COLO829 (cell line): Measurements from ENCODE around the gene CCT2.
A peak's percentile ranks its signal among the peaks of the same experiment; 100 is the strongest.

ENCODE experiments used
- DNase-seq: peaks from one replicate; pipeline ENCODE4 v3.0.0; 2012; ENCODE audit warnings: low spot score

The CCT2 gene

GRCh38 chr12:69585189-69586062, at the start of gene CCT2:
Gene CCT2, plus strand, starts transcription at chr12:69585459. Its CDS starts 63 bp downstream, at chr12:69585522.
- DNase-seq, result peak; percentile 93

GRCh38 chr12:69540987-69541386, 44.3 kb upstream of the CCT2 start:
- no peak for DNase-seq

- DNase-seq, result no peak
These were observed 41.2 kb upstream of the CCT2 start for GRCh38 chr12:69544087-69544486.

GRCh38 chr12:69545081-69545480, 40.2 kb upstream of the CCT2 start:
- no peak for DNase-seq

- DNase-seq, result no peak
These were observed 38.4 kb upstream of the CCT2 start for GRCh38 chr12:69546693-69547438.

- no peak for DNase-seq
These were observed 36.6 kb upstream of the CCT2 start for GRCh38 chr12:69548687-69549086.

GRCh38 chr12:69550569-69551350, 34.5 kb upstream of the CCT2 start:
- no peak for DNase-seq

GRCh38 chr12:69553628-69554248, 31.5 kb upstream of the CCT2 start:
- DNase-seq, result peak; percentile 42

- DNase-seq, result peak; percentile 51
These were observed 29.8 kb upstream of the CCT2 start for GRCh38 chr12:69555461-69555860.

- DNase-seq, result no peak
These were observed 28.9 kb upstream of the CCT2 start for GRCh38 chr12:69556383-69556782.

- no peak for DNase-seq
These were observed 22.0 kb upstream of the CCT2 start for GRCh38 chr12:69563166-69563762.

GRCh38 chr12:69566603-69567002, 18.7 kb upstream of the CCT2 start:
- no peak for DNase-seq

- no peak for DNase-seq
These were observed 16.0 kb upstream of the CCT2 start for GRCh38 chr12:69569236-69569635.

- no peak for DNase-seq
These were observed 15.2 kb upstream of the CCT2 start for GRCh38 chr12:69570000-69570516.

- peak; percentile 40 for DNase-seq
These were observed 14.5 kb upstream of the CCT2 start for GRCh38 chr12:69570545-69571399.

GRCh38 chr12:69575346-69575745, 9.9 kb upstream of the CCT2 start:
- no peak for DNase-seq

- DNase-seq, result no peak
These were observed 7.0 kb upstream of the CCT2 start for GRCh38 chr12:69578283-69578682.

- no peak for DNase-seq
These were observed 6.2 kb upstream of the CCT2 start for GRCh38 chr12:69579029-69579428.

- DNase-seq, result no peak
These were observed 5.2 kb upstream of the CCT2 start for GRCh38 chr12:69580074-69580473.

- DNase-seq, result no peak
These were observed 2.1 kb upstream of the CCT2 start for GRCh38 chr12:69583203-69583602.
